ENCODE results near the gene MAP2K5.

Gene MAP2K5

GRCh38 chr15:67559576-67559975 lies 17.1 kb downstream of the MAP2K5 start:
- Histone ChIP-seq H3K36me3 (ENCODE audit: control insufficient read depth, insufficient read depth, low read length) (0 out of 2 replicates have a peak, but pooled peaks cover 5% of the 10 kb centered on the region), H3K4me1 (ENCODE audit: control insufficient read depth, insufficient read depth, low read length) (peaks cover 29% of the 10 kb centered on the region), H3K9me3 (ENCODE audit: control insufficient read depth, insufficient read depth, low read length) (no peaks in the 10 kb centered on the region), H3K27me3 (ENCODE audit: control insufficient read depth, insufficient read depth, low read length) (no peaks in the 10 kb centered on the region), H3K9ac (ENCODE audit: low read depth, low read length) (no peak overlapping the region), H3K4me3 (ENCODE audit: low read depth, low read length) (no peak overlapping the region), H3K27ac (ENCODE audit: low read depth, low read length) (no peak overlapping the region)

GRCh38 chr15:67560320-67560719 lies 17.8 kb downstream of the MAP2K5 start:
- Histone ChIP-seq H3K4me1 (ENCODE audit: control insufficient read depth, insufficient read depth, low read length) (peaks cover 30% of the 10 kb centered on the region), H3K9me3 (ENCODE audit: control insufficient read depth, insufficient read depth, low read length) (no peaks in the 10 kb centered on the region), H3K9ac (ENCODE audit: low read depth, low read length) (no peak overlapping the region), H3K36me3 (ENCODE audit: control insufficient read depth, insufficient read depth, low read length) (0 out of 2 replicates have a peak, but pooled peaks cover 5% of the 10 kb centered on the region), H3K4me3 (ENCODE audit: low read depth, low read length) (no peak overlapping the region), H3K27me3 (ENCODE audit: control insufficient read depth, insufficient read depth, low read length) (no peaks in the 10 kb centered on the region), H3K27ac (ENCODE audit: low read depth, low read length) (no peak overlapping the region)

GRCh38 chr15:67563092-67563491 lies 20.6 kb downstream of the MAP2K5 start:
- no peaks in the 10 kb centered on the region for H3K27me3 ChIP-seq (ENCODE audit: control insufficient read depth, insufficient read depth, low read length)
- H3K4me1 ChIP-seq (ENCODE audit: control insufficient read depth, insufficient read depth, low read length): peaks cover 34% of the 10 kb centered on the region
- H3K4me3 ChIP-seq (ENCODE audit: low read depth, low read length): no peak overlapping the region
- H3K9ac ChIP-seq (ENCODE audit: low read depth, low read length): no peak overlapping the region
- no peaks in the 10 kb centered on the region for H3K9me3 ChIP-seq (ENCODE audit: control insufficient read depth, insufficient read depth, low read length)
- H3K27ac ChIP-seq (ENCODE audit: low read depth, low read length): no peak overlapping the region
- H3K36me3 ChIP-seq (ENCODE audit: control insufficient read depth, insufficient read depth, low read length): no peaks in the 10 kb centered on the region

GRCh38 chr15:67564021-67564967 lies 21.8 kb downstream of the MAP2K5 start:
- Histone ChIP-seq H3K9me3 (ENCODE audit: control insufficient read depth, insufficient read depth, low read length) (no peaks in the 10 kb centered on the region), H3K4me1 (ENCODE audit: control insufficient read depth, insufficient read depth, low read length) (peaks cover 24% of the 10 kb centered on the region), H3K27me3 (ENCODE audit: control insufficient read depth, insufficient read depth, low read length) (no peaks in the 10 kb centered on the region), H3K27ac (ENCODE audit: low read depth, low read length) (no peak overlapping the region), H3K4me3 (ENCODE audit: low read depth, low read length) (no peak overlapping the region), H3K36me3 (ENCODE audit: control insufficient read depth, insufficient read depth, low read length) (no peaks in the 10 kb centered on the region), H3K9ac (ENCODE audit: low read depth, low read length) (no peak overlapping the region)

GRCh38 chr15:67564968-67565345 lies 22.5 kb downstream of the MAP2K5 start:
- peaks cover 17% of the 10 kb centered on the region for H3K4me1 ChIP-seq (ENCODE audit: control insufficient read depth, insufficient read depth, low read length)
- H3K27ac ChIP-seq (ENCODE audit: low read depth, low read length): no peak overlapping the region
- no peak overlapping the region for H3K4me3 ChIP-seq (ENCODE audit: low read depth, low read length)
- H3K27me3 ChIP-seq (ENCODE audit: control insufficient read depth, insufficient read depth, low read length): no peaks in the 10 kb centered on the region
- H3K9ac ChIP-seq (ENCODE audit: low read depth, low read length): no peak overlapping the region
- H3K36me3 ChIP-seq (ENCODE audit: control insufficient read depth, insufficient read depth, low read length): no peaks in the 10 kb centered on the region
- no peaks in the 10 kb centered on the region for H3K9me3 ChIP-seq (ENCODE audit: control insufficient read depth, insufficient read depth, low read length)

- peaks cover 4% of the 10 kb centered on the region for H3K4me1 ChIP-seq (ENCODE audit: control insufficient read depth, insufficient read depth, low read length)
- no peaks in the 10 kb centered on the region for H3K9me3 ChIP-seq (ENCODE audit: control insufficient read depth, insufficient read depth, low read length)
- no peak overlapping the region for H3K9ac ChIP-seq (ENCODE audit: low read depth, low read length)
- no peak overlapping the region for H3K27ac ChIP-seq (ENCODE audit: low read depth, low read length)
- no peaks in the 10 kb centered on the region; the same call in 1 of the 2 replicates for H3K36me3 ChIP-seq (ENCODE audit: control insufficient read depth, insufficient read depth, low read length)
- H3K4me3 ChIP-seq (ENCODE audit: low read depth, low read length): no peak overlapping the region
- no peaks in the 10 kb centered on the region for H3K27me3 ChIP-seq (ENCODE audit: control insufficient read depth, insufficient read depth, low read length)
Measured at GRCh38 chr15:67569668-67570067, 27.2 kb downstream of the MAP2K5 start.

- peaks cover 8% of the 10 kb centered on the region for H3K4me1 ChIP-seq (ENCODE audit: control insufficient read depth, insufficient read depth, low read length)
- H3K27me3 ChIP-seq (ENCODE audit: control insufficient read depth, insufficient read depth, low read length): no peaks in the 10 kb centered on the region
- no peaks in the 10 kb centered on the region; the same call in 1 of the 2 replicates for H3K36me3 ChIP-seq (ENCODE audit: control insufficient read depth, insufficient read depth, low read length)
- H3K4me3 ChIP-seq (ENCODE audit: low read depth, low read length): no peak overlapping the region
- H3K9me3 ChIP-seq (ENCODE audit: control insufficient read depth, insufficient read depth, low read length): no peaks in the 10 kb centered on the region
- H3K27ac ChIP-seq (ENCODE audit: low read depth, low read length): no peak overlapping the region
- no peak overlapping the region for H3K9ac ChIP-seq (ENCODE audit: low read depth, low read length)
Measured at GRCh38 chr15:67570875-67571647, 28.6 kb downstream of the MAP2K5 start.

- H3K9ac ChIP-seq (ENCODE audit: low read depth, low read length): no peak overlapping the region
Measured at GRCh38 chr15:67571648-67572415, 29.3 kb downstream of the MAP2K5 start.

GRCh38 chr15:67573194-67573593 lies 30.7 kb downstream of the MAP2K5 start:
- H3K9me3 ChIP-seq (ENCODE audit: control insufficient read depth, insufficient read depth, low read length): no peaks in the 10 kb centered on the region
- H3K27me3 ChIP-seq (ENCODE audit: control insufficient read depth, insufficient read depth, low read length): no peaks in the 10 kb centered on the region
- H3K4me1 ChIP-seq (ENCODE audit: control insufficient read depth, insufficient read depth, low read length): peaks cover 4% of the 10 kb centered on the region; the same call in 1 of the 2 replicates
- H3K36me3 ChIP-seq (ENCODE audit: control insufficient read depth, insufficient read depth, low read length): no peaks in the 10 kb centered on the region; the same call in 1 of the 2 replicates
- H3K27ac ChIP-seq (ENCODE audit: low read depth, low read length): no peak overlapping the region
- no peak overlapping the region for H3K4me3 ChIP-seq (ENCODE audit: low read depth, low read length)
- no peak overlapping the region for H3K9ac ChIP-seq (ENCODE audit: low read depth, low read length)

More at GRCh38 chr15:67571648-67572415, 29.3 kb downstream of the MAP2K5 start:
- H3K4me3 ChIP-seq (ENCODE audit: low read depth, low read length): no peak overlapping the region
- H3K27me3 ChIP-seq (ENCODE audit: control insufficient read depth, insufficient read depth, low read length): no peaks in the 10 kb centered on the region
- H3K36me3 ChIP-seq (ENCODE audit: control insufficient read depth, insufficient read depth, low read length): no peaks in the 10 kb centered on the region; the same call in 1 of the 2 replicates
- H3K4me1 ChIP-seq (ENCODE audit: control insufficient read depth, insufficient read depth, low read length): peaks cover 4% of the 10 kb centered on the region; the same call in 1 of the 2 replicates
- no peak overlapping the region for H3K27ac ChIP-seq (ENCODE audit: low read depth, low read length)
- no peaks in the 10 kb centered on the region for H3K9me3 ChIP-seq (ENCODE audit: control insufficient read depth, insufficient read depth, low read length)

- Histone ChIP-seq H3K36me3 (ENCODE audit: control insufficient read depth, insufficient read depth, low read length) (no peaks in the 10 kb centered on the region; the same call in 1 of the 2 replicates), H3K27me3 (ENCODE audit: control insufficient read depth, insufficient read depth, low read length) (no peaks in the 10 kb centered on the region), H3K4me3 (ENCODE audit: low read depth, low read length) (no peak overlapping the region), H3K27ac (ENCODE audit: low read depth, low read length) (no peak overlapping the region), H3K9ac (ENCODE audit: low read depth, low read length) (no peak overlapping the region), H3K4me1 (ENCODE audit: control insufficient read depth, insufficient read depth, low read length) (peaks cover 4% of the 10 kb centered on the region; the same call in 1 of the 2 replicates), H3K9me3 (ENCODE audit: control insufficient read depth, insufficient read depth, low read length) (no peaks in the 10 kb centered on the region)
Measured at GRCh38 chr15:67575039-67575502, 32.6 kb downstream of the MAP2K5 start.

All from HUES48 (cell line).